ENCODE data around the gene WDR89. TPM values are rescaled to one million over a fixed set of nuclear protein-coding genes. Genes with fewer than 3 reads are reported as not detected.

The WDR89 gene
- total and polyA plus RNA-seq, 9 of the 15 experiments (the other 6 are each of a cell fraction or from before 2014, with no cell fraction given): 9.3 to 25.6 (median 16.2) TPM

DNA sequence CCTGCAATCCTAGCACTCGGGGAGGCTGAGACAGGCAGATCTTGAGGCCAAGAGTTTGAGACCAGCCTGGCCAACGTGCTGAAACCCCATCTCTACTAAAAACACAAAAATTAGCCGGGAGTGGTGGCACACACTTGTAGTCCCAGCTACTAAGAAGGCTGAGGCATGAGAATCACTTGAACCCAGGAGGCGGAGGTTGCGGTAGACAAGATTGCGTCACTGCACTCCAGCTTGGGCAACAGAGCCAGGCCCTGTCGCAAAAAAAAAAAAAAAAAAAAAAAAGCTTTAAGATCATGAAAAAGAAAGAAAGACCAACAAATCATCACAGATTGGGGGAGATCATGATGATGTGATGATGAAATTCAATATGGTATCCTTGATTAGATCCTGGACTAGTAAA lies 30.6 kb downstream of the WDR89 start:
- Histone ChIP-seq H3K27ac (ENCODE audit: extremely low read depth, low read depth, low read length) (no peak overlapping the region), H3K36me3 (ENCODE audit: control insufficient read depth, insufficient read depth, low read length) (0 out of 3 replicates have a peak, but pooled peaks cover 8% of the 10 kb centered on the region), H3K9me1 (ENCODE audit: control insufficient read depth, insufficient read depth, low read length) (no peaks in the 10 kb centered on the region), H3K4me2 (ENCODE audit: insufficient read depth, low read length) (no peak overlapping the region), H3K9ac (ENCODE audit: insufficient read depth in 1 of 2, low read depth in 2 of 2, low read length in 2 of 2) (no peak overlapping the region), H3K4me1 (replicated peaks in 1 of 2; ENCODE audit: control insufficient read depth in 2 of 2, insufficient read depth in 2 of 2, low read length in 2 of 2) (no peaks in the 10 kb centered on the region; a peak in 1 of 5 replicates), H3K27me3 (ENCODE audit: control insufficient read depth in 2 of 2, insufficient read depth in 2 of 2, low read length in 2 of 2) (no peaks in the 10 kb centered on the region), H3K4me3 (no peak overlapping the region), H4K20me1 (replicated peaks; ENCODE audit: control insufficient read depth, insufficient read depth, low read length) (no peaks in the 10 kb centered on the region), H2AFZ (ENCODE audit: low read depth, low read length) (no peak overlapping the region), H3K9me3 (replicated peaks; ENCODE audit: control insufficient read depth, insufficient read depth, low read depth, low read length) (no peaks in the 10 kb centered on the region), H3K79me2 (ENCODE audit: control insufficient read depth, insufficient read depth, low read length) (peaks cover 36% of the 10 kb centered on the region)
- ATAC-seq (no peak), DNase-seq (ENCODE audit: extremely low read depth in 1 of 4, low spot score in 3 of 4) (no peak), FAIRE-seq (no peak)
- ChIA-PET CTCF (ENCODE audit: low intra/inter-chr PET ratio) (no interaction called here), POLR2A (no interaction called here)
- 90% methylated on average over 2 of the region's 7 CpGs for WGBS (ENCODE audit: insufficient coverage, low coverage, missing lambda C conversion rate)
- no TSS peak for BruUV-seq (replicated peaks)
- TF ChIP-seq CEBPB (tag; IDR thresholded peaks at IDR 0.05) (peak; percentile 52), HNRNPK (IDR thresholded peaks at IDR 0.05; ENCODE audit: low read depth, low read length, poor library complexity, severe bottlenecking) (no peak), HNRNPH1 (optimal IDR thresholded peaks at IDR 0.05; ENCODE audit: low read depth, low read length) (no peak), ZNF77 (CRISPR knock-in tag; IDR thresholded peaks at IDR 0.05) (no peak), RCOR1 (IDR thresholded peaks at IDR 0.05; ENCODE audit: borderline replicate concordance in 1 of 2, low read depth in 2 of 2, low read length in 2 of 2) (no peak), FOXK1 (CRISPR knock-in tag; IDR thresholded peaks at IDR 0.05; ENCODE audit: borderline replicate concordance) (no peak), BCOR (IDR thresholded peaks at IDR 0.05) (no peak), RBM22 (IDR thresholded peaks at IDR 0.05; ENCODE audit: low read depth, low read length, poor library complexity, severe bottlenecking) (no peak), LEF1 (IDR thresholded peaks at IDR 0.05) (no peak), ZEB2 (IDR thresholded peaks at IDR 0.05) (no peak), SNRNP70 (optimal IDR thresholded peaks at IDR 0.05; ENCODE audit: low read depth, low read length) (no peak), SNIP1 (IDR thresholded peaks at IDR 0.05; ENCODE audit: low read depth) (no peak), RBM39 (optimal IDR thresholded peaks at IDR 0.05; ENCODE audit: low read depth, low read length) (no peak), HDAC2 (IDR thresholded peaks at IDR 0.05) (no peak), ZNF589 (CRISPR knock-in tag; IDR thresholded peaks at IDR 0.05; ENCODE audit: low read depth) (no peak)
- TF ChIP-seq, protein P1, sequence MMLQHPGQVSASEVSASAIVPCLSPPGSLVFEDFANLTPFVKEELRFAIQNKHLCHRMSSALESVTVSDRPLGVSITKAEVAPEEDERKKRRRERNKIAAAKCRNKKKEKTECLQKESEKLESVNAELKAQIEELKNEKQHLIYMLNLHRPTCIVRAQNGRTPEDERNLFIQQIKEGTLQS (IDR thresholded peaks at IDR 0.05): peak; percentile 12; the same call in 1 of the 2 replicates
- TF ChIP-seq, protein P1 (CRISPR knock-in tag; conservative IDR thresholded peaks at IDR 0.05): no peak
- TF ChIP-seq, protein P2, sequence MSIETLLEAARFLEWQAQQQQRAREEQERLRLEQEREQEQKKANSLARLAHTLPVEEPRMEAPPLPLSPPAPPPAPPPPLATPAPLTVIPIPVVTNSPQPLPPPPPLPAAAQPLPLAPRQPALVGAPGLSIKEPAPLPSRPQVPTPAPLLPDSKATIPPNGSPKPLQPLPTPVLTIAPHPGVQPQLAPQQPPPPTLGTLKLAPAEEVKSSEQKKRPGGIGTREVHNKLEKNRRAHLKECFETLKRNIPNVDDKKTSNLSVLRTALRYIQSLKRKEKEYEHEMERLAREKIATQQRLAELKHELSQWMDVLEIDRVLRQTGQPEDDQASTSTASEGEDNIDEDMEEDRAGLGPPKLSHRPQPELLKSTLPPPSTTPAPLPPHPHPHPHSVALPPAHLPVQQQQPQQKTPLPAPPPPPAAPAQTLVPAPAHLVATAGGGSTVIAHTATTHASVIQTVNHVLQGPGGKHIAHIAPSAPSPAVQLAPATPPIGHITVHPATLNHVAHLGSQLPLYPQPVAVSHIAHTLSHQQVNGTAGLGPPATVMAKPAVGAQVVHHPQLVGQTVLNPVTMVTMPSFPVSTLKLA (conservative IDR thresholded peaks at IDR 0.05): no peak
- in situ Hi-C loops (cut with MboI): no loop called here
- intact Hi-C loops (cut with micrococcal nuclease): no loop called here
